Measurements from ENCODE around the gene DUSP16.

The DUSP16 gene

DNA sequence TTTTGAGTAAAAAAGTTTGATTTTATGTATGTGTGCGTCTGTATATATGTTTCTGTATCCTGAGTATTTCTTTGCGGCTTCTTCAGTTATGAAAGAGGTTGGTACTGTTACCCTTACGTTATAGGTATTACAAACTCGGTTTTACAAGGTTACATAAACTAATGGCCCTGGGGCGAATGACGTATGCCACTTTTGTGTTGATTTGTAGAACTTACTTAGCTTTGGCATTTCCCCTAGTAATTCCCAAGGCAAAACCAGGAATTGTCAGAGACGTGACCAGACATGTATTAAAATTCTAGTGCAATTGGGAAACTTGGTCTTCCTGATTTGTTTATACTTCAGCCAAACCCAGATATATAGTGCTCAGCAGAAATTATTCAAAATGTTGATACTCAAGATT, 93.3 kb downstream of the DUSP16 start:
- no peak for DNase-seq
- H3K27me3 ChIP-seq (replicated peaks), result no peaks in the 10 kb centered on the region
- H3K4me3 ChIP-seq (ENCODE audit: low read depth, low read length), result no peak overlapping the region
- H3K36me3 ChIP-seq (replicated peaks), result no peaks in the 10 kb centered on the region
- TF ChIP-seq, protein P1, sequence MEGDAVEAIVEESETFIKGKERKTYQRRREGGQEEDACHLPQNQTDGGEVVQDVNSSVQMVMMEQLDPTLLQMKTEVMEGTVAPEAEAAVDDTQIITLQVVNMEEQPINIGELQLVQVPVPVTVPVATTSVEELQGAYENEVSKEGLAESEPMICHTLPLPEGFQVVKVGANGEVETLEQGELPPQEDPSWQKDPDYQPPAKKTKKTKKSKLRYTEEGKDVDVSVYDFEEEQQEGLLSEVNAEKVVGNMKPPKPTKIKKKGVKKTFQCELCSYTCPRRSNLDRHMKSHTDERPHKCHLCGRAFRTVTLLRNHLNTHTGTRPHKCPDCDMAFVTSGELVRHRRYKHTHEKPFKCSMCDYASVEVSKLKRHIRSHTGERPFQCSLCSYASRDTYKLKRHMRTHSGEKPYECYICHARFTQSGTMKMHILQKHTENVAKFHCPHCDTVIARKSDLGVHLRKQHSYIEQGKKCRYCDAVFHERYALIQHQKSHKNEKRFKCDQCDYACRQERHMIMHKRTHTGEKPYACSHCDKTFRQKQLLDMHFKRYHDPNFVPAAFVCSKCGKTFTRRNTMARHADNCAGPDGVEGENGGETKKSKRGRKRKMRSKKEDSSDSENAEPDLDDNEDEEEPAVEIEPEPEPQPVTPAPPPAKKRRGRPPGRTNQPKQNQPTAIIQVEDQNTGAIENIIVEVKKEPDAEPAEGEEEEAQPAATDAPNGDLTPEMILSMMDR (IDR thresholded peaks at IDR 0.05; ENCODE audit: low read depth, low read length, missing control alignments), result no peak
- in situ Hi-C loops (cut with HindIII; ENCODE audit: low pct_ligation_motif_present, low sequenced_read_pairs), result no loop called here
- H3K27ac ChIP-seq, result no peak overlapping the region

DNA sequence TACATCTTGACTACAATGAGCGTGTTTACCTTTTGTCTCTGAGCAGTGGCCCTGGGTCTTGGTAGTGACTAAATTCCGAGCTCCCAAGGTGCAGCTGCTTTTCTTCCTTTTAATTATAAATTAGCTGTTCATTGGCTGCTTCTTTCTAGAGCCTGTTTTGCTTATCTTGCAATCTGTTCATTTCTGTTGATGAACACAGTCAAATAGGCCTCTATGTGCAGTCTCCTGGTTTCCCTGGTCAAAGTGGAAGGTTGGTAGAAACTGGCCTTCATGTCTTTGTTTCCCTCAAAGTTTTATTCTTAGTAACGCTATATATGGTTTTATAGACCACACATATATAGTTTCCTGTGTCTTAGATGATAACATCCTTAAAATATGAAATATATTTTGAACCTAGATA, 94.1 kb downstream of the DUSP16 start:
- Histone ChIP-seq H3K27me3 (replicated peaks) (no peaks in the 10 kb centered on the region), H3K4me3 (ENCODE audit: low read depth, low read length) (no peak overlapping the region), H3K36me3 (replicated peaks) (no peaks in the 10 kb centered on the region), H3K27ac (no peak overlapping the region)
- TF ChIP-seq, protein P1 (IDR thresholded peaks at IDR 0.05; ENCODE audit: low read depth, low read length, missing control alignments), result no peak
- in situ Hi-C loops (cut with HindIII; ENCODE audit: low pct_ligation_motif_present, low sequenced_read_pairs), result no loop called here
- DNase-seq, result no peak

DNA sequence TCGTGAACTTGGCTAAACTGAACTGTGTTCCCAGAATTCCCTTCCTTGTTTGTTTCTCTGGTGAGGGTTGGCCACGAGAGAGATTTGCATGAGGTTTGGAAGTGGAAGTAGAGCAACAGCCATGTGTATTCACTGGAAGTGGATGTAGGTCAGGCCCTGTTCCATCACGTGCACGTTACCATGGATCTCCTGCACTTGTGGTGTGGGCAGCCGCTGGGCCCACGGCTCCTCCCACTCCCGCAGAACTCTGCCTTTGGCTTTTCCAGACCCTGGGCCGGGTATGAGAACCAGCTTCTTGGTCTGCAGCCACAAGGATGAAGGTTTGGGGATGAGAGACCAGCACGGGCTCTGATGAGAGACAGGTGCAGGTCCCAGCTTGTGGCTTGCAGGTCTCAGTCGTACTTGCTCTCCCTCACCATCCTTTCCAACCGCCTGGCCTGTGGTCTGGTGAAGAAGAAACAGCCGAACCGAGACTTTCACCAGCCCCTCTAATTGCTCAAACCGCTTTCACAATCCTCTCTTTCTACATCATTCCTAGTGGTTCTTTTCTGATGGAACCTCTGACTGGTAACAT, 94.9 kb downstream of the DUSP16 start:
- TF ChIP-seq, protein P1 (IDR thresholded peaks at IDR 0.05; ENCODE audit: low read depth, low read length, missing control alignments), result no peak
- H3K27me3 ChIP-seq (replicated peaks), result no peaks in the 10 kb centered on the region
- no peak overlapping the region for H3K27ac ChIP-seq
- H3K4me3 ChIP-seq (ENCODE audit: low read depth, low read length), result no peak overlapping the region
- in situ Hi-C loops (cut with HindIII; ENCODE audit: low pct_ligation_motif_present, low sequenced_read_pairs), result no loop called here
- H3K36me3 ChIP-seq (replicated peaks), result no peaks in the 10 kb centered on the region
- no peak for DNase-seq

DNA sequence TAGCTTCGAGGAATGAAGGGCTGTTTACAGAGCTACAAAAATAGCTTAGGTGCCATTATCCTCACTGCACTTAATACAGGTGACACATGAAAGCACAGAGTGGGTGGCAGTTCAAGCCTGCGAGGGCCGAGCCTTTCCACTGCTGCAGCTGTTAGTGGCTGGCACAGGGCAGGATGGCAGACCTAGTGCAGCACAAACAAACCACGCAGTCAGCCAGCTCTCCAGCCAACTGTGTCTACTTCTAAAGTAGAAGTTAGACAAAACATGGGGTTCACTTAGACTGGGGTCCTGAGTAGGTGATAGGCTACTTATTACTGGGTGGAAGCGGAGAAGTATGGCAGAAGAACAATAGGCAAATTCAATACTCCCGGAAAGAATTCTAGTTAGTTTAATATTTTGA, 95.4 kb downstream of the DUSP16 start:
- TF ChIP-seq, protein P1 (IDR thresholded peaks at IDR 0.05; ENCODE audit: low read depth, low read length, missing control alignments), result no peak
- DNase-seq, result no peak
- Histone ChIP-seq H3K27me3 (replicated peaks) (no peaks in the 10 kb centered on the region), H3K36me3 (replicated peaks) (no peaks in the 10 kb centered on the region), H3K27ac (no peak overlapping the region), H3K4me3 (ENCODE audit: low read depth, low read length) (no peak overlapping the region)
- in situ Hi-C loops (cut with HindIII; ENCODE audit: low pct_ligation_motif_present, low sequenced_read_pairs), result no loop called here

DNA sequence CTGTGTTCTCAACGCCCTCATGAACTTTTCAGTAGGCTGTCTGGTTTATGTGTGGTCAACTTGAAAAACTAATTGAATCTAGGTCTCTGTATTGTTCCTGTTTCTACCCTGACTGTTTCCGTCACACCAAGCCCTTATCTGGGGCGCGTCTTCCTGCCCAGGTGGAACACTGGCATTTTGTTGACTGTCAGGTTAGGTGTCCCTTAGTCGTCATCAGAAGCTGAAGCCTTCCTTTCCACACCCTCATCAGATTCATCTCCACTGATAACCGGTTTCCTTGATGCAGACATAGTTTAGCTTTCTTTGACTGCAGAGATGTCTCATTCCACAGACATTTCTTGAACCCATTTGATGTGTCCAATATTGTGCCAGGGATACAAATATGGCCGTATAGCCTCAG, 96.5 kb downstream of the DUSP16 start:
- Histone ChIP-seq H3K27ac (no peak overlapping the region), H3K27me3 (replicated peaks) (no peaks in the 10 kb centered on the region), H3K36me3 (replicated peaks) (no peaks in the 10 kb centered on the region), H3K4me3 (ENCODE audit: low read depth, low read length) (no peak overlapping the region)
- in situ Hi-C loops (cut with HindIII; ENCODE audit: low pct_ligation_motif_present, low sequenced_read_pairs), result no loop called here
- no peak for DNase-seq
- TF ChIP-seq, protein P1 (IDR thresholded peaks at IDR 0.05; ENCODE audit: low read depth, low read length, missing control alignments), result no peak

DNA sequence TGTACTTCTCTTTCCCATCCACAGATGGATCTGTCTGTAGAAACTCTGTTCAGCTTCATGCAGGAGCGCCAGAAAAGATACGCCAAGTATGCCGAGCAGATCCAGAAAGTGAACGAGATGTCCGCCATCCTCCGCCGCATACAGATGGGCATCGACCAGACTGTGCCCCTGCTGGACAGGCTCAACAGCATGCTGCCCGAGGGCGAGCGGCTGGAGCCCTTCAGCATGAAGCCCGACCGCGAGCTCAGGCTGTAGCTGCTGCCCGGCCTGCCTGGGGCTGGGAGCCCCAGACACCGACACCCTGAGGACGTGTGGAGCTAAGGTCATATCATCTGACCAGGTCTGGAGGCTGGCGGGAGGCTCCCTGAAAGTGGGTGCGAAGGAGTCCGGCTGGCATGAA, 97.1 kb downstream of the DUSP16 start:
- no peak for DNase-seq

More for the DNA sequence above, 97.1 kb downstream of the DUSP16 start:
- in situ Hi-C loops (cut with HindIII; ENCODE audit: low pct_ligation_motif_present, low sequenced_read_pairs), result no loop called here
- H3K27me3 ChIP-seq (replicated peaks), result no peaks in the 10 kb centered on the region
- TF ChIP-seq, protein P1 (IDR thresholded peaks at IDR 0.05; ENCODE audit: low read depth, low read length, missing control alignments), result no peak
- H3K4me3 ChIP-seq (ENCODE audit: low read depth, low read length), result no peak overlapping the region
- H3K27ac ChIP-seq, result no peak overlapping the region
- H3K36me3 ChIP-seq (replicated peaks), result no peaks in the 10 kb centered on the region
